ENCODE results near the gene GALR1.

GALR1 gene, protein sequence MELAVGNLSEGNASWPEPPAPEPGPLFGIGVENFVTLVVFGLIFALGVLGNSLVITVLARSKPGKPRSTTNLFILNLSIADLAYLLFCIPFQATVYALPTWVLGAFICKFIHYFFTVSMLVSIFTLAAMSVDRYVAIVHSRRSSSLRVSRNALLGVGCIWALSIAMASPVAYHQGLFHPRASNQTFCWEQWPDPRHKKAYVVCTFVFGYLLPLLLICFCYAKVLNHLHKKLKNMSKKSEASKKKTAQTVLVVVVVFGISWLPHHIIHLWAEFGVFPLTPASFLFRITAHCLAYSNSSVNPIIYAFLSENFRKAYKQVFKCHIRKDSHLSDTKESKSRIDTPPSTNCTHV

DNA sequence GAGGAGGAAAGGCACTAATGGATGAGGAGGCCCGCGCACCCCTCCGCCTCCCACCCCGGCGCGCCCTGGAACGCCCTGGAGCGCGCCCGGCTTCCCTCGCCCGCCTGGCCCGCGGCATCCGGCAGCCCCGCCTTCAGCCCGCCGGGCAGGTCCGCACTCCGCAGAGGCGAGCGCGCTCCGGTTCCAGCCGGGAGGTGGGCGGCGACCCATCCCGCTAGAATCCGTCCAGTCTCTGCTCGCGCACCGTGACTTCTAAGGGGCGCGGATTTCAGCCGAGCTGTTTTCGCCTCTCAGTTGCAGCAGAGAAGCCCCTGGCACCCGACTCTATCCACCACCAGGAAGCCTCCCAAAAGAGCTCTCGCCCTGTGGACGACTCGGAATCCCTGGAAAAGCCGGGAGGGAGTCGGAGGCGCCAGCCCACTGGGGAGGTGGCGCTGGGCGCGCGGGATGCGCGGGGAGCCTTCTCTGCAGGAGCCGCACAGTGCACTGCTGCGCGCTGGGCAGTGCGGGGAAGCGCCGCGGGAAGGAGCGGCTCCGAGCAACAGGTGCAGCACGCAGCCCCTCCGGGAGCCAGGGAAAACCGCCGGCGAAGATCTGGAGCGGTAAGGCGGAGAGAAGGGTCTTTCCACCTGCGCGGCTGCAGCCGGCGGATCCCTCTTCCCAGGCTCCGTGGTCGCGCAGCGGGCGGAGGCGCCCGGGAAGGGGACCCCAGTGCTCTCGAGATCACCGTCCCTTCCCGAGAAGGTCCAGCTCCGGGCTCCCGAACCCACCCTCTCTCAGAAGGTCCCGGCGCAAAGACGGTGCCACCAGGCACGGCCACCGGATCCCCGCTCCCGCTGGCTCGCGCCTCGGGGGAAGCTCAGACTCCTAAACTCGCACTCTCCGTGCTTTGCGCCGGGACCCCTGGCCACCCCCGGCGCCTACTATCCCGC lies at the start of gene GALR1:
Gene GALR1 (plus strand): TSS at position 280 of the 932 bp plus-strand sequence. CDS start 701 bp downstream, outside the sequence.
- TF ChIP-seq, protein P1, sequence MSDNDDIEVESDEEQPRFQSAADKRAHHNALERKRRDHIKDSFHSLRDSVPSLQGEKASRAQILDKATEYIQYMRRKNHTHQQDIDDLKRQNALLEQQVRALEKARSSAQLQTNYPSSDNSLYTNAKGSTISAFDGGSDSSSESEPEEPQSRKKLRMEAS (IDR thresholded peaks at IDR 0.05) = no peak
- TF ChIP-seq TAF1 (IDR thresholded peaks at IDR 0.05; ENCODE audit: low read depth) (no peak), EGR1 (IDR thresholded peaks at IDR 0.05) (no peak), RAD21 (IDR thresholded peaks at IDR 0.05; ENCODE audit: low read depth) (no peak), CEBPB (IDR thresholded peaks at IDR 0.05) (no peak), TCF12 (IDR thresholded peaks at IDR 0.05; ENCODE audit: low read depth) (no peak), YY1 (IDR thresholded peaks at IDR 0.05; ENCODE audit: low read depth) (no peak), EP300 (IDR thresholded peaks at IDR 0.05; ENCODE audit: borderline replicate concordance) (no peak)
- TF ChIP-seq, protein P2, sequence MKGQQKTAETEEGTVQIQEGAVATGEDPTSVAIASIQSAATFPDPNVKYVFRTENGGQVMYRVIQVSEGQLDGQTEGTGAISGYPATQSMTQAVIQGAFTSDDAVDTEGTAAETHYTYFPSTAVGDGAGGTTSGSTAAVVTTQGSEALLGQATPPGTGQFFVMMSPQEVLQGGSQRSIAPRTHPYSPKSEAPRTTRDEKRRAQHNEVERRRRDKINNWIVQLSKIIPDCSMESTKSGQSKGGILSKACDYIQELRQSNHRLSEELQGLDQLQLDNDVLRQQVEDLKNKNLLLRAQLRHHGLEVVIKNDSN (IDR thresholded peaks at IDR 0.05) = no peak

DNA sequence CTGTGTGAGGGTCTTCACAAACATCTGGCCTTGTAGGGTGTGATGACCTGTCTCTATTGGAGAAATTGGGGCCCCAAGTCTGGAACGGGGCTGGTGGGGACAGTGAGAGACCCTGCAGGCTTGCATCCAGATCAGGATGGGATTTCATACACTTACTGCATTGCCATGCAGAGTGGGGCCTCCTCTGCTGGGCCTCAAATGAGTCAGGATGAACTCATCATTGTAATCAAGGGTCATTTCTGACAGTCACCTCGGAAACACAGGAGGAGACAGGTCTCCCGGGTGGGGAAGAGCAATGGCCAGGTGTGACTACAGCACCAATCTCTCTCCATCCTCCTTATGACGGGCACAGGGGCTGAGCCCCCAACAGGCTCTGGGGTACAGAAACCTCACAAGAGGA lies 48.1 kb upstream of the GALR1 start:
- no peak for TF ChIP-seq TEAD4 (IDR thresholded peaks at IDR 0.05)
- TF ChIP-seq, protein P3, sequence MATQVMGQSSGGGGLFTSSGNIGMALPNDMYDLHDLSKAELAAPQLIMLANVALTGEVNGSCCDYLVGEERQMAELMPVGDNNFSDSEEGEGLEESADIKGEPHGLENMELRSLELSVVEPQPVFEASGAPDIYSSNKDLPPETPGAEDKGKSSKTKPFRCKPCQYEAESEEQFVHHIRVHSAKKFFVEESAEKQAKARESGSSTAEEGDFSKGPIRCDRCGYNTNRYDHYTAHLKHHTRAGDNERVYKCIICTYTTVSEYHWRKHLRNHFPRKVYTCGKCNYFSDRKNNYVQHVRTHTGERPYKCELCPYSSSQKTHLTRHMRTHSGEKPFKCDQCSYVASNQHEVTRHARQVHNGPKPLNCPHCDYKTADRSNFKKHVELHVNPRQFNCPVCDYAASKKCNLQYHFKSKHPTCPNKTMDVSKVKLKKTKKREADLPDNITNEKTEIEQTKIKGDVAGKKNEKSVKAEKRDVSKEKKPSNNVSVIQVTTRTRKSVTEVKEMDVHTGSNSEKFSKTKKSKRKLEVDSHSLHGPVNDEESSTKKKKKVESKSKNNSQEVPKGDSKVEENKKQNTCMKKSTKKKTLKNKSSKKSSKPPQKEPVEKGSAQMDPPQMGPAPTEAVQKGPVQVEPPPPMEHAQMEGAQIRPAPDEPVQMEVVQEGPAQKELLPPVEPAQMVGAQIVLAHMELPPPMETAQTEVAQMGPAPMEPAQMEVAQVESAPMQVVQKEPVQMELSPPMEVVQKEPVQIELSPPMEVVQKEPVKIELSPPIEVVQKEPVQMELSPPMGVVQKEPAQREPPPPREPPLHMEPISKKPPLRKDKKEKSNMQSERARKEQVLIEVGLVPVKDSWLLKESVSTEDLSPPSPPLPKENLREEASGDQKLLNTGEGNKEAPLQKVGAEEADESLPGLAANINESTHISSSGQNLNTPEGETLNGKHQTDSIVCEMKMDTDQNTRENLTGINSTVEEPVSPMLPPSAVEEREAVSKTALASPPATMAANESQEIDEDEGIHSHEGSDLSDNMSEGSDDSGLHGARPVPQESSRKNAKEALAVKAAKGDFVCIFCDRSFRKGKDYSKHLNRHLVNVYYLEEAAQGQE (IDR thresholded peaks at IDR 0.05; ENCODE audit: low read depth) = no peak
- TF ChIP-seq FOXM1 (IDR thresholded peaks at IDR 0.05; ENCODE audit: borderline replicate concordance, low read depth) = no peak
- no peak for TF ChIP-seq EGR1 (IDR thresholded peaks at IDR 0.05)
- TF ChIP-seq RAD21 (IDR thresholded peaks at IDR 0.05; ENCODE audit: low read depth) = no peak
- TF ChIP-seq TCF12 (IDR thresholded peaks at IDR 0.05; ENCODE audit: low read depth) = no peak
- TF ChIP-seq TAF1 (IDR thresholded peaks at IDR 0.05; ENCODE audit: low read depth) = no peak
- TF ChIP-seq NFIC (IDR thresholded peaks at IDR 0.05) = no peak
- TF ChIP-seq ZBTB7A (IDR thresholded peaks at IDR 0.05; ENCODE audit: low read depth) = no peak

DNA sequence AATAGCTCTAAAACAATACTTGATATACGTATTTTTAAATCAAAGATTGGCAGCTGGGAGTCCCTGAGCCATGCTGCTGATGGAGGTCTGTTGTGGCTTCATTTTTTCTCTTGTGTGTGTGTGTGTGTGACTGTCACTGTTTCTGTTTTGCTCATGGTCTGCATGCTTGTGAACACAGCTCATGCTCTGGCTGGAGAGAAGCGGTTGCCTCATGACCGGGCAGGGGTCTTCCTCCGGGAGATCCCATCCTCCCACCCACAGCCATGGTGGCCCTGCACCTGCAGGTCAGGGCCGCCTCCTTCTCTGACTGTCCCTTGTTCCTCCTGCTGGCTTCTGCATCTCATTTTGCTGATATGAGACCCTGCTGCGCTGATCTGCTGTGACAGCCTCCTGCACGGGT lies 47.3 kb upstream of the GALR1 start:
- TF ChIP-seq, protein P1 (IDR thresholded peaks at IDR 0.05) = no peak
- no peak for TF ChIP-seq RAD21 (IDR thresholded peaks at IDR 0.05; ENCODE audit: low read depth)
- TF ChIP-seq, protein P3 (IDR thresholded peaks at IDR 0.05; ENCODE audit: low read depth) = no peak
- TF ChIP-seq FOXM1 (IDR thresholded peaks at IDR 0.05; ENCODE audit: borderline replicate concordance, low read depth) = no peak
- no peak for TF ChIP-seq TEAD4 (IDR thresholded peaks at IDR 0.05)
- TF ChIP-seq EGR1 (IDR thresholded peaks at IDR 0.05) = no peak
- no peak for TF ChIP-seq TCF12 (IDR thresholded peaks at IDR 0.05; ENCODE audit: low read depth)
- TF ChIP-seq TAF1 (IDR thresholded peaks at IDR 0.05; ENCODE audit: low read depth) = no peak
- TF ChIP-seq ZBTB7A (IDR thresholded peaks at IDR 0.05; ENCODE audit: low read depth) = no peak
- TF ChIP-seq, protein P2 (IDR thresholded peaks at IDR 0.05) = no peak
- no peak for TF ChIP-seq CREB1 (IDR thresholded peaks at IDR 0.05; ENCODE audit: low read depth)
- TF ChIP-seq EP300 (IDR thresholded peaks at IDR 0.05; ENCODE audit: borderline replicate concordance) = no peak
- TF ChIP-seq CEBPB (IDR thresholded peaks at IDR 0.05) = no peak
- no peak for TF ChIP-seq NFIC (IDR thresholded peaks at IDR 0.05)

DNA sequence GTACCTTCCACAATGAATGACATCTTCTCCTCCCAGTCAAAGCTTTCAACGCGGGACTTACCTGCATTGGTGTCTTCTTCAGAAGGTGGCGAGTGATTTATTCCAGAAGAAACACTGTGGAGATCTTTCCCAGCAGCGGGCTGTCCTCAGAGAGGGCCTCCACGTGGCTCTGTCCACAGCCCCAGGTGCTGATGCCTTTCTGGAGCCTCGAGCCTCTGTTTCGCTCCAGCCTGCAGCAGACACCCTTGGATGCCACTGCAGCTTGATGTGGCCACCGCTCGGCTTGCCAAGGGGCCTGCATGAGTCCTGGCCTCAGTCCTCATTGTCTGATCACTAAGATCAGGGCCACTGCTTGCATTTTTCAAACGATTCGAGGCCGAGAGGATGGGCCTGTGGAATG lies 46.6 kb upstream of the GALR1 start:
- TF ChIP-seq, protein P3 (IDR thresholded peaks at IDR 0.05; ENCODE audit: low read depth) = peak; percentile 87
- TF ChIP-seq FOXM1 (IDR thresholded peaks at IDR 0.05; ENCODE audit: borderline replicate concordance, low read depth) (no peak), RAD21 (IDR thresholded peaks at IDR 0.05; ENCODE audit: low read depth) (no peak), CEBPB (IDR thresholded peaks at IDR 0.05) (no peak), EP300 (IDR thresholded peaks at IDR 0.05; ENCODE audit: borderline replicate concordance) (no peak), TEAD4 (IDR thresholded peaks at IDR 0.05) (no peak), CREB1 (IDR thresholded peaks at IDR 0.05; ENCODE audit: low read depth) (no peak), TCF12 (IDR thresholded peaks at IDR 0.05; ENCODE audit: low read depth) (no peak), TAF1 (IDR thresholded peaks at IDR 0.05; ENCODE audit: low read depth) (no peak), ZBTB7A (IDR thresholded peaks at IDR 0.05; ENCODE audit: low read depth) (no peak)
- TF ChIP-seq, protein P1 (IDR thresholded peaks at IDR 0.05) = peak; percentile 83
- TF ChIP-seq, protein P2 (IDR thresholded peaks at IDR 0.05) = peak; percentile 51; the same call in 1 of the 2 replicates

Data from Ishikawa (cell line).